Coronary artery (tissue), 2 donors: ENCODE measurements around the gene MRPL53.
A peak's percentile ranks its signal among the peaks of the same experiment; 100 is the strongest.

Experiments
- DNase-seq: peaks from one replicate; pipeline ENCODE4 v3.0.0-alpha.2; 2017; ENCODE audit warnings: low spot score
- H3K27ac ChIP-seq, 2 donors: fragments of 200-600 bp; sonication (generic); one replicate each; pipeline ENCODE4 v1.5.1; 2016 to 2019
- H3K4me3 ChIP-seq: fragments of 200-600 bp; sonication (generic); 2 replicates; pipeline ENCODE4 v1.5.1; 2016; ENCODE audit warnings: mild to moderate bottlenecking, moderate library complexity
- TF ChIP-seq, protein P1 (sequence below): fragments of 200-600 bp; sonication (generic); IDR thresholded peaks from one replicate; pipeline ENCODE4 v1.5.1; 2019; ENCODE audit warnings: antibody characterized with exemption

The MRPL53 gene

GRCh38 chr2:74440378-74441169 lies 31.9 kb downstream of the MRPL53 start:
- peak overlapping the region; percentile 77 for H3K4me3 ChIP-seq
- H3K27ac ChIP-seq = peak overlapping the region; percentile 50 to 86
- peak; percentile 91 for DNase-seq
- TF ChIP-seq, protein P1, sequence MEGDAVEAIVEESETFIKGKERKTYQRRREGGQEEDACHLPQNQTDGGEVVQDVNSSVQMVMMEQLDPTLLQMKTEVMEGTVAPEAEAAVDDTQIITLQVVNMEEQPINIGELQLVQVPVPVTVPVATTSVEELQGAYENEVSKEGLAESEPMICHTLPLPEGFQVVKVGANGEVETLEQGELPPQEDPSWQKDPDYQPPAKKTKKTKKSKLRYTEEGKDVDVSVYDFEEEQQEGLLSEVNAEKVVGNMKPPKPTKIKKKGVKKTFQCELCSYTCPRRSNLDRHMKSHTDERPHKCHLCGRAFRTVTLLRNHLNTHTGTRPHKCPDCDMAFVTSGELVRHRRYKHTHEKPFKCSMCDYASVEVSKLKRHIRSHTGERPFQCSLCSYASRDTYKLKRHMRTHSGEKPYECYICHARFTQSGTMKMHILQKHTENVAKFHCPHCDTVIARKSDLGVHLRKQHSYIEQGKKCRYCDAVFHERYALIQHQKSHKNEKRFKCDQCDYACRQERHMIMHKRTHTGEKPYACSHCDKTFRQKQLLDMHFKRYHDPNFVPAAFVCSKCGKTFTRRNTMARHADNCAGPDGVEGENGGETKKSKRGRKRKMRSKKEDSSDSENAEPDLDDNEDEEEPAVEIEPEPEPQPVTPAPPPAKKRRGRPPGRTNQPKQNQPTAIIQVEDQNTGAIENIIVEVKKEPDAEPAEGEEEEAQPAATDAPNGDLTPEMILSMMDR = no peak

DNA sequence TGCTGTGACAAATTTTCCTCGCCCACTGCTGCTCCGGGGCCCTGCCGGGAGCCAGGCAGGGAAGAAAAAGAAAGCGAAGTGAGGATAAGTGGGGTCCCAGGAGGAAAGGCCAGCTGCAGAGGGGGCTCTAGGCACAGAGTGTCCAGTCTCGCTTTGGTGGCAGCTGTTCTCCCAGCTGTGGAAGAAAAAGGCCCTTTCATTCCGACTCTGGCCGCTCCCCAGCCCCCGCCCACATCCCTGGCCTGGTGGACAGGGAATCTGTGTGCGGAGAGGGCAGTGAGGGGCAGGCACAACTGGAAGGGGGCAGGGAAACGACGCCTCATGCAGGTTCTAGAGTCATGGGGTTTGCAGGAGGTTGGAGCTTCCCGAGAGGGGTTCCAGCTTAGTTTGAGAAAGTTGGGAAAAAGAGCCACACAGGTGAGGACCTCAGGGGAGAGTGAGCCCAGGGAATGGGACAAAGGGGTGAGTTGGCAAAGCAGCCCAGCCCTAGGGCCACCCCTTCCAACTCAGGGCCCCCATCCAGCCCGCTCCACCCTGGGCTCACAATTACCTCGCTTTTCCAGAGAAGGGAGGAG lies 32.6 kb downstream of the MRPL53 start:
- TF ChIP-seq, protein P1 = no peak
- DNase-seq = no peak
- Histone ChIP-seq H3K27ac (peak overlapping the region; percentile 50 to 86), H3K4me3 (peak overlapping the region; percentile 77)

DNA sequence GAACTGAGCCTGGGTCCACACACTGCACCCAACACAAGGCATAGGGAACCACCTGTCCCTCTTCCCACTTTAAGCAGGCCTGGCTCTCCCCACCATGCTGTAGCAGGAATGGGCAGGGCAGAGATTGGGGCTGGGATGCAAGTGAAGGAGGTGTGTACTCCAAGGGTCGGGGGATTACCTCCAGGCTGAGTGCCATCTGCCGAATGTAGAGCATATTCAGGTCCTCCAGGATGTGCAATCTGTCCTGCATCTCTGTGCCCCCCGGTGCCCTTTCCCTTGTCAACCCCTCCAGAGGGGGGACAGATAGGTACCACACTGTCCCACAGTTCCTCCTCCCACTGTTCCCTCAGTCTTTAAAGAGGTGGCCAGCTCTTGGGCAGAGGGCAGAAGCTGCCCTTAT lies 33.1 kb downstream of the MRPL53 start:
- Histone ChIP-seq H3K4me3 (peak overlapping the region; percentile 77), H3K27ac (peak overlapping the region; percentile 50 to 86)
- no peak for DNase-seq
- TF ChIP-seq, protein P1 = no peak

DNA sequence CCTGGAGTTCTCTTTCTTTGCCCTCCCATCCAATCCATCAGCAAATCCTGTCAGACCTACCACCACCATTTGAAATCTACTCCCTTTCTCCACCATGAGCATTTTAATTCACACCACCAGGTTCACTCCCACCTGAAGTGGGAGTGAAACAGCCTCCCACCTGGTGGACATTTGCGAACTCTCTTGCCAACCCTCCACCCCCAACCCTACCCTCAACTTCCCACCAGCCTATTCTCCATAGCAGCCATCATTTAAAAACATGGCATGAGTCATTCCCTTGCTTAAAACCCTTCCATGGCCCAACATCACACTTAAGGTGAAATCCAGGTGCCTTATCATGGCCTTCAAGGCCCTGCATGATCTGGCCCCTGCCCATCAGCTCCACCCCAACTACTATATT lies 34.2 kb downstream of the MRPL53 start:
- TF ChIP-seq, protein P1 = no peak
- no peak for DNase-seq
- no peak overlapping the region for H3K27ac ChIP-seq
- no peak overlapping the region for H3K4me3 ChIP-seq

- TF ChIP-seq, protein P1 = no peak
- peak overlapping the region; percentile 2 for H3K4me3 ChIP-seq
- no peak for DNase-seq
Measured at GRCh38 chr2:74436848-74437695, 35.4 kb downstream of the MRPL53 start.

GRCh38 chr2:74436111-74436805 lies 36.2 kb downstream of the MRPL53 start:
- peak overlapping the region; percentile 2 for H3K4me3 ChIP-seq
- TF ChIP-seq, protein P1 = no peak
- no peak for DNase-seq
- H3K27ac ChIP-seq = peak overlapping the region in 1 of 2 donors; percentile 8

More at GRCh38 chr2:74436848-74437695, 35.4 kb downstream of the MRPL53 start:
- H3K27ac ChIP-seq = peak overlapping the region in 1 of 2 donors; percentile 8
